Esophagus squamous epithelium (tissue), 5 donors: ENCODE measurements around the gene TRAPPC11. TPM values are rescaled to one million over a fixed set of nuclear protein-coding genes. Genes with fewer than 3 reads are reported as not detected.
"Not testable (repeated sequence)": the region's sequence is repeated elsewhere in the genome, so short reads cannot be mapped to it uniquely, and the experiment has no call there.

Source experiments
- DNase-seq: peaks from one replicate; lab custom pipeline; 2025; lab: John Stamatoyannopoulos, UW
- H3K27ac ChIP-seq, 4 donors: fragments of 200-600 bp; sonication (generic); one replicate each; pipeline ENCODE4 v1.5.1; 2016 to 2019; ENCODE audit warnings: mild to moderate bottlenecking in 1 of 4
- H3K27me3 ChIP-seq, 4 donors: fragments of 200-600 bp; sonication (generic); 1 replicate in 3 of 4; 2 replicates in 1 of 4; pipeline versions ENCODE4 v1.5.1 to v1.6.0; 2017 to 2021; ENCODE audit warnings: antibody characterized with exemption in 1 of 4
- H3K36me3 ChIP-seq, 3 donors: fragments of 200-600 bp; sonication (generic); one replicate each; pipeline ENCODE4 v1.5.1; 2016 to 2019
- H3K4me1 ChIP-seq, 3 donors: fragments of 200-600 bp; sonication (generic); one replicate each; pipeline ENCODE4 v1.5.1; 2017 to 2019
- H3K4me3 ChIP-seq, 4 donors: fragments of 200-600 bp; sonication (generic); 1 replicate in 3 of 4; 2 replicates in 1 of 4; pipeline ENCODE4 v1.5.1; 2016 to 2019; ENCODE audit warnings: mild to moderate bottlenecking in 2 of 4, moderate library complexity in 1 of 4
- H3K9me3 ChIP-seq, 3 donors: fragments of 200-600 bp; sonication (generic); one replicate each; pipeline ENCODE4 v1.5.1; 2016 to 2019
- CTCF ChIP-seq, 6 experiments: fragments of 450-650 bp in 4 of 6; fragments of 200-600 bp in 2 of 6; sonication (generic) in 2 of 6; IDR thresholded peaks; one replicate each; pipeline ENCODE4 v1.5.1; 2016 to 2019; ENCODE audit warnings: antibody characterized with exemption in 6 of 6, mild to moderate bottlenecking in 4 of 6, moderate library complexity in 4 of 6
- POLR2A ChIP-seq, 4 donors: fragments of 450-650 bp; IDR thresholded peaks; one replicate each; pipeline ENCODE4 v1.6.1; 2017; ENCODE audit warnings: antibody characterized with exemption in 4 of 4, mild to moderate bottlenecking in 4 of 4, moderate library complexity in 3 of 4
- WGBS, 2 donors: methylation state at CpG; one replicate each; pipeline ENCODE4 v1.1.5; 2018; 5-methylcytosine and 5-hydroxymethylcytosine counted together
- intact Hi-C: fragments of 100-400 bp; cut with DNase I; formaldehyde crosslinking; loops from one replicate; pipeline ENCODE4 v1.15.0; 2022
- total RNA-seq, 4 donors: library from RNA; depleted of rRNA; stranded (reverse); fragments of >200 nt; gene quantifications; one replicate each; pipeline ENCODE4 v1.1.0, GENCODE V29; 2016
- donor health status: DM: yes; HTN: yes; CAD: no.

Gene TRAPPC11
- total RNA-seq, 4 donors from 2014 or later, result 24.5 to 36.2 (median 34.6) TPM

- TF ChIP-seq CTCF (IDR thresholded peaks at IDR 0.05), result no peak
- TF ChIP-seq POLR2A (IDR thresholded peaks at IDR 0.05), result no peak
- WGBS, 2 donors, result 53 to 69% methylated on average over 6 of the region's 6 CpGs
- intact Hi-C loops, result no loop called here
- peak overlapping the region in 1 of 4 donors; percentile 46 for H3K27ac ChIP-seq
- H3K9me3 ChIP-seq, result no peaks in the 10 kb centered on the region
- no peaks in the 10 kb centered on the region for H3K27me3 ChIP-seq
- H3K4me1 ChIP-seq, result peaks cover 0 to 24% (median 0%) of the 10 kb centered on the region in 3 donors
- DNase-seq, result no peak
- H3K4me3 ChIP-seq, result no peak overlapping the region
- H3K36me3 ChIP-seq, result no peaks in the 10 kb centered on the region
Observed at GRCh38 chr4:183624548-183624947, 34.5 kb upstream of the TRAPPC11 start.

GRCh38 chr4:183626168-183626567, 32.9 kb upstream of the TRAPPC11 start:
- no peak for TF ChIP-seq CTCF (IDR thresholded peaks at IDR 0.05)
- TF ChIP-seq POLR2A (IDR thresholded peaks at IDR 0.05), result no peak
- intact Hi-C loops, result no loop called here
- Histone ChIP-seq H3K36me3 (no peaks in the 10 kb centered on the region), H3K9me3 (no peaks in the 10 kb centered on the region), H3K27ac (no peak overlapping the region), H3K4me1 (peaks cover 0 to 24% (median 0%) of the 10 kb centered on the region in 3 donors), H3K27me3 (no peaks in the 10 kb centered on the region), H3K4me3 (no peak overlapping the region)
- 58 to 73% methylated on average over 6 of the region's 6 CpGs for WGBS, 2 donors
- DNase-seq, result no peak

- H3K27me3 ChIP-seq, H3K4me3 ChIP-seq, DNase-seq, H3K27ac ChIP-seq, intact Hi-C loops, H3K9me3 ChIP-seq, H3K36me3 ChIP-seq: not testable (repeated sequence)
- peaks cover 0 to 24% (median 0%) of the 10 kb centered on the region in 3 donors for H3K4me1 ChIP-seq
- WGBS, 2 donors, result 89 to 93% methylated on average over 5 of the region's 5 CpGs
Observed at GRCh38 chr4:183627286-183627685, 31.8 kb upstream of the TRAPPC11 start.

- Histone ChIP-seq H3K36me3 (no peaks in the 10 kb centered on the region), H3K4me1 (peaks cover 0 to 26% (median 0%) of the 10 kb centered on the region in 3 donors), H3K9me3 (no peaks in the 10 kb centered on the region), H3K27me3 (no peaks in the 10 kb centered on the region), H3K4me3 (no peak overlapping the region), H3K27ac (no peak overlapping the region)
- TF ChIP-seq POLR2A (IDR thresholded peaks at IDR 0.05) (no peak), CTCF (IDR thresholded peaks at IDR 0.05) (no peak)
- intact Hi-C loops, result no loop called here
- DNase-seq, result no peak
- WGBS, 2 donors, result 68 to 91% methylated on average over 10 to 12 of the region's 12 CpGs
Observed at GRCh38 chr4:183627979-183628588, 31.0 kb upstream of the TRAPPC11 start.

GRCh38 chr4:183631577-183632198, 27.4 kb upstream of the TRAPPC11 start:
- Histone ChIP-seq H3K27ac (no peak overlapping the region), H3K36me3 (no peaks in the 10 kb centered on the region), H3K4me1 (peaks cover 0 to 26% (median 0%) of the 10 kb centered on the region in 3 donors), H3K4me3 (no peak overlapping the region), H3K9me3 (no peaks in the 10 kb centered on the region), H3K27me3 (no peaks in the 10 kb centered on the region)
- intact Hi-C loops, result no loop called here
- TF ChIP-seq CTCF (IDR thresholded peaks at IDR 0.05), result no peak
- no peak for TF ChIP-seq POLR2A (IDR thresholded peaks at IDR 0.05)
- DNase-seq, result no peak
- 80 to 83% methylated on average over 11 of the region's 11 CpGs for WGBS, 2 donors
